ENCODE measurements around the gene HNRNPA1.

GRCh38 chr12:54298904-54299303 lies 18.4 kb downstream of the HNRNPA1 start:
- TF ChIP-seq CTCF (IDR thresholded peaks at IDR 0.05) (no peak), EZH2 (IDR thresholded peaks at IDR 0.05; ENCODE audit: borderline replicate concordance, insufficient read depth, low read depth, low read length, poor library complexity, severe bottlenecking) (no peak)
